ENCODE results near the gene YAP1.

DNA sequence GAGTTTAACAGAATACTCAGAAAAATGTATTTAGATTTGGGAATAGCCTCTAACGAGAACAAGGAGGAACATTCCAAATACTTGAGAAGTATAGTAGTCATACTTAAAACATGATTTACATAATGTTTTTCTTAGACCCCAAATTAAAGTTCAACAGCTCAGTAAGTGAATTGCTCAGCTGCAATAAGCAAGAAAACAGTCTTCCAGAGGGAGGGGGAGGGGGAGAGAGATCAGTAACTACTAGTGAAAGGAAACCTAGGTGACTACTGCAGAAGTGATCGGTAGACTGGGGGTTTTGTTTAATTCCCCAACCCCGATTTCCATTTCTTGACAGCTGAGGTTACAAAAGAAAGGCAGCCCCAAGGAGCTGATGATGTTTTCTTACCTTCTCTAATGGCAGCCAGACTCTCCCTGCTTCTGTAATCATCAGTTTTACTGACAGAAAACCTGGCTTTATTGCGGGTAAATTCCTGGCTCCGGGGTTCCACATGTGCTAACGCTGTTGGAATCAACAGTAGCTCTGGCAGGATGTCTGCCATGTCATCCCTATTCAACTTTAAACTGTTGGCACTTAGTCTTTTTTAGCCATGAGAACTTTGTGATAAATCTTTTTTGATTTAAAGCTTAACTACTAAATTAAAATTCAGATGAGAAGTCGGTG, 124.7 kb downstream of the YAP1 start:
- TF ChIP-seq POLR2AphosphoS5 (IDR thresholded peaks at IDR 0.05; ENCODE audit: borderline replicate concordance, low read depth, low read length) (no peak), EZH2 (IDR thresholded peaks at IDR 0.05) (no peak), FOXP2 (optimal IDR thresholded peaks at IDR 0.05; ENCODE audit: control extremely low read depth, extremely low read length, insufficient read depth) (no peak)
